ENCODE measurements around the gene MLLT3. TPM values are rescaled to one million over a fixed set of nuclear protein-coding genes. Genes with fewer than 3 reads are reported as not detected.

MLLT3 gene
- total RNA-seq, 1 donor from 2014 or later: 18.0 TPM

DNA sequence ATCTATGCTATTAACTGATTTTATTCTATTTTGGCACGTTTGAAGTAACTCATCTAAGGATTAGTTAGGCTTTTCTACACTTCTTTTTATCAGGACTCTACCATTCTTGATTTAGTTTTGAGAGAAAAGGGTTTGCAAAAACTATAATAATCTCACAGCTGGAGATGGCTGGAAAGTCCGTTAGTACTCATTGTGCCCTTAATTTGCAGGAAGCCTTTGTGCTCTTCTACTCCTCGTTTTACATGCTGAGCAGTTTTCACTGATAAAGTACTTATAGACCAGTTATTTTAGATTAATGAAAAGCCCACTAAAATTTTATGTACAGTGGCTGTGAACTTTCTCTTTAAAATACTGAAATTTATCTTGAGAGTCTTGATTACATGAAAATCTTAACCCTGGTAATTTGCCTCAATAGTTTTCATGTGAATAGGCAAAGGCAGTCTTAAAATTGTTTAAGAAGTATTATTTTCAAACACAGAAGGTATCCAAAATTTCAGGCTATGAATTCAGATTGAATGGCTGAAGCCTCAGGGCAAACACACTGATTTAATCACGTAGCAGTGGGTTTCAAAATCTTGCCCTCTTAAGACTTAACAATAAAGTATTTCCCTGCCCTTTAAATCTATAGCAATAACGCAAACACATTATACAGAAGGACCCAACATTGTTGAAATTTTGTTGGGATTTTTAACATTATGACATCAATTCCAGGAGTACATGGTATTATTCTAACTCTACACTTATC is 18.6 kb downstream of the MLLT3 start:
- intact Hi-C loops (cut with DNase I): no loop called here
- TF ChIP-seq, protein P1, sequence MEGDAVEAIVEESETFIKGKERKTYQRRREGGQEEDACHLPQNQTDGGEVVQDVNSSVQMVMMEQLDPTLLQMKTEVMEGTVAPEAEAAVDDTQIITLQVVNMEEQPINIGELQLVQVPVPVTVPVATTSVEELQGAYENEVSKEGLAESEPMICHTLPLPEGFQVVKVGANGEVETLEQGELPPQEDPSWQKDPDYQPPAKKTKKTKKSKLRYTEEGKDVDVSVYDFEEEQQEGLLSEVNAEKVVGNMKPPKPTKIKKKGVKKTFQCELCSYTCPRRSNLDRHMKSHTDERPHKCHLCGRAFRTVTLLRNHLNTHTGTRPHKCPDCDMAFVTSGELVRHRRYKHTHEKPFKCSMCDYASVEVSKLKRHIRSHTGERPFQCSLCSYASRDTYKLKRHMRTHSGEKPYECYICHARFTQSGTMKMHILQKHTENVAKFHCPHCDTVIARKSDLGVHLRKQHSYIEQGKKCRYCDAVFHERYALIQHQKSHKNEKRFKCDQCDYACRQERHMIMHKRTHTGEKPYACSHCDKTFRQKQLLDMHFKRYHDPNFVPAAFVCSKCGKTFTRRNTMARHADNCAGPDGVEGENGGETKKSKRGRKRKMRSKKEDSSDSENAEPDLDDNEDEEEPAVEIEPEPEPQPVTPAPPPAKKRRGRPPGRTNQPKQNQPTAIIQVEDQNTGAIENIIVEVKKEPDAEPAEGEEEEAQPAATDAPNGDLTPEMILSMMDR (IDR thresholded peaks at IDR 0.05): no peak
- no peak overlapping the region for H3K27ac ChIP-seq

DNA sequence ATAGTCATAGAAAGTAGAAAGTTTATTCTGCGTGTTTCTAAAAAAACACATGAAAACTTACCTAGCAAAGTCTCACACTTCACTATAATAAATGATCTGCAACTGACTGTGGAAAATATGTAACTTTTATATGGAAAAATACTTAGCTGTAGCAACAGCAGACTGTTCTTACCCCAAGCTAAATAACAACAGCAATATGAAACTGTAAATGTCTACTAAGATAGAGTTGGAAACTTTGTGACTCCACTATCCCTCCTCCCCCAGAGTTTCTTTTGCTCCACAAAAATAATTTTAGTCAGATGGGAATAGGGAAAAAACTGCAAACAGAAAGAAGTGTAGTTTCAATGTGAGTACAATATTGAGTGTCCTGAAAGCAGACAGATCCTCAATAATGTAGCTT is 21.0 kb downstream of the MLLT3 start:
- H3K27ac ChIP-seq: no peak overlapping the region

More for the DNA sequence above, 18.6 kb downstream of the MLLT3 start:
- no peak overlapping the region for H3K4me3 ChIP-seq
- H3K4me1 ChIP-seq: peaks cover 39% of the 10 kb centered on the region
- no peaks in the 10 kb centered on the region for H3K9me3 ChIP-seq
- no peak for ATAC-seq
- no peaks in the 10 kb centered on the region for H3K27me3 ChIP-seq (ENCODE audit: low read depth)
- no peaks in the 10 kb centered on the region for H3K36me3 ChIP-seq
- DNase-seq: no peak

DNA sequence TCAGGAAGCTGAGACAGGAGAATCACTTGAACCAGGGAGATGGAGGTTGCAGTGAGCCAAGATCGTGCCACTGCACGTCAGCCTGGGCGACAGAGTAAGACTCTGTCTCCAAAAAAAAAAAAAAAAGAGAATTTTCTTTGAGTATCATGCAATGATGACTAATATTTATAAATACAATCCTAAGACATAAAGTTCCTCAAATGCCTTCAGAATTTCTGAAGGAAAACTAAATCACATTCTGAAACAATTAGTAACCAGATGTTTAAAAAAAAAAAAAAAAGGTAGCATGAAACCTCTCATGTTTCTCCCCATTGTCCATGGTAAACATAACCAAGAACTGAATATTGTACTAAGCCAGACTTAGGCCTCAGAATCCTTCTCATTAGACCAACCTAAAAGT is 23.1 kb downstream of the MLLT3 start:
- no peaks in the 10 kb centered on the region for H3K9me3 ChIP-seq
- TF ChIP-seq, protein P1 (IDR thresholded peaks at IDR 0.05): no peak
- no peak overlapping the region for H3K4me3 ChIP-seq
- H3K36me3 ChIP-seq: no peaks in the 10 kb centered on the region
- no peaks in the 10 kb centered on the region for H3K27me3 ChIP-seq (ENCODE audit: low read depth)
- H3K4me1 ChIP-seq: peaks cover 19% of the 10 kb centered on the region
- H3K27ac ChIP-seq: no peak overlapping the region
- no peak for ATAC-seq
- no peak for DNase-seq
- intact Hi-C loops (cut with DNase I): no loop called here

More for the DNA sequence above, 21.0 kb downstream of the MLLT3 start:
- TF ChIP-seq, protein P1 (IDR thresholded peaks at IDR 0.05): no peak
- Histone ChIP-seq H3K27me3 (ENCODE audit: low read depth) (no peaks in the 10 kb centered on the region), H3K9me3 (no peaks in the 10 kb centered on the region), H3K36me3 (no peaks in the 10 kb centered on the region), H3K4me3 (no peak overlapping the region), H3K4me1 (peaks cover 27% of the 10 kb centered on the region)
- ATAC-seq (no peak), DNase-seq (no peak)
- intact Hi-C loops (cut with DNase I): no loop called here

DNA sequence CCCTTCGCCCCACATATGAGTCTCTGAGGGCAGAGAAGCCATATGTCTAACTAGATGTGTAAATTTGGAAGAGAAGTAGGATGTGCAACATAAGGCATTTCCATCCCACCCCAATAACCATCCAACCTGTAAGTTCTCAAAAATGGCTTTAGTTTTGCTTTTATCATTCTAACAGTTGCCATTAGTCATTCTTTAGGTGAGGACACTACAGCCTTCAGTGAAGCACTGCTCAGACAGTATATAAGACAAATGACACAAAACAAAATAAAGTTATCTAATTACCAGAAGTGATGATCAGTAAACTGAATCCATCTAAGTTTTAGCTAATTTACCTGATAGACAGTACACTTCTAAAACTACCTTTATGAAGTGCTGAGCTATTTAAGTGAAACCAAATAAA is 23.9 kb downstream of the MLLT3 start:
- ATAC-seq: no peak
- TF ChIP-seq, protein P1 (IDR thresholded peaks at IDR 0.05): no peak

DNA sequence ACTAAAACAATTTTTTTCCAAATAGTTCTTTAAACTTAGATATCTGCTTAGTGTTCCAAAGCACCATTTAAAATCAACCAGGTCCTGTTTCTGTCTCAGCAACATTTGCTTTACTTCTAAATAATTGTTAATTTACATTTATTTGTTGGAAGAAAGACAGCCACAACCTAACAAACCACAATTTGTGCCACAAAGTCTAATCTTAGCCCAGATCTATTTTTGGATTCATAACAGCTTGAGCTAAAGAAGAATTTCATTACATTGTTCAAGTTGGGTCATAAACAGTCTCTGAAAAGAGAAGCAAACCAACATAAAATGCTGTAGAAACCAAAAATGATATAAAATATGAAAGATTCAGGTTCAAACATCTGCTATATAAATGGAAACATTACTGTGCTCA is 24.4 kb downstream of the MLLT3 start:
- Histone ChIP-seq H3K27me3 (ENCODE audit: low read depth) (no peaks in the 10 kb centered on the region), H3K36me3 (no peaks in the 10 kb centered on the region), H3K4me3 (no peak overlapping the region), H3K9me3 (no peaks in the 10 kb centered on the region), H3K27ac (no peak overlapping the region), H3K4me1 (peaks cover 9% of the 10 kb centered on the region)
- intact Hi-C loops (cut with DNase I): no loop called here
- ATAC-seq (no peak), DNase-seq (no peak)
- TF ChIP-seq, protein P1 (IDR thresholded peaks at IDR 0.05): no peak

More for the DNA sequence above, 23.9 kb downstream of the MLLT3 start:
- Histone ChIP-seq H3K36me3 (no peaks in the 10 kb centered on the region), H3K4me1 (peaks cover 11% of the 10 kb centered on the region), H3K27ac (no peak overlapping the region), H3K9me3 (no peaks in the 10 kb centered on the region), H3K27me3 (ENCODE audit: low read depth) (no peaks in the 10 kb centered on the region), H3K4me3 (no peak overlapping the region)
- no peak for DNase-seq
- intact Hi-C loops (cut with DNase I): no loop called here

All from lower lobe of right lung (tissue), 2 donors.